Measurements from ENCODE around the gene FAM200B. TPM values are rescaled to one million over a fixed set of nuclear protein-coding genes. Genes with fewer than 3 reads are reported as not detected.

Gene FAM200B
- polyA plus RNA-seq, 2 of the 4 experiments (the other 2 are of a cell fraction): 40.8 to 41.6 TPM

DNA sequence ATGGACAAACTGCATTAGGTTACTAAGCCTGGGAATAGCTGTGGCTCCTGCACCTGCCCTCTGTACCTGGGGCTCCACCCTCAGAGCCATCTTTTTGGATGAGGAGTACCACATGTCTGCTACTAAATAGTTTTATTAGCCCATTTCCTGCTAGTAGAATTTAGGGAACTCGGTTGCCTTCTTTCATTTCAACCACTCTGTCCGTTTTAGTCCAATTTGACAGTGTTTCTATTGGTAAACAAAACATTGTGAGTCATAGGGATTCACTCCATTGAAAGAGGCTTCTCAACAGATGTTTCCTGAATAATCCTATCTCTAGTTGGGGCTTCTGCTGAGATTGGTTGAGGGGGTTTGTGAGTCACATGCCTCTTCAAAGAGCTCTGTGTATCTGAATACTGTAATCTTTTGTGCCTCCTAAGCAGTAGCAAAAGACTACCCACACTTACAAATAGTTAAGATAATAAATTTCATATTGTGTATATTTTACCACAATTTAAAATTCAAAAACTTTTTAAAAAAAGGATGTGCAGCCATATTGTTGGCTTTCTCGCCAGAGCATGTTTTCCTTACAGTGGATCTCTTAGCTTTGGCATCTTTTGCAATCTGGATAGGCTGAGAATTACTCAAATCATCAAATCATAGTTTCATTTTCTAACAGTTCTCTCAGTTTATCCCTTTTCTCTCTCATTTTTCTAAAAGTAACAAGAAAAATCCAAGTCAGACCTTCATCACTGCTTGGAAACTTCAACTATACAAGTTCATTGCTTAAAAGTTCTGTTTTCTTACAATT, 9.9 kb downstream of the FAM200B start:
- peak overlapping the region; percentile 93 to 94 for H3K27ac ChIP-seq
- TF ChIP-seq FOSL2 (IDR thresholded peaks at IDR 0.05) (0 out of 2 replicates have a peak, but pooled peaks have one; percentile 7), FOSL2 (CRISPR knock-in tag; IDR thresholded peaks at IDR 0.05) (peak; percentile 79), ZSCAN20 (CRISPR knock-in tag; IDR thresholded peaks at IDR 0.05) (no peak), CBX8 (IDR thresholded peaks at IDR 0.05) (no peak), HOXB13 (CRISPR knock-in tag; IDR thresholded peaks at IDR 0.05; ENCODE audit: low read depth) (0 out of 2 replicates have a peak, but pooled peaks have one; percentile 46), ZNF302 (CRISPR knock-in tag; IDR thresholded peaks at IDR 0.05) (peak; percentile 64; the same call in 1 of the 2 replicates), EHF (CRISPR knock-in tag; IDR thresholded peaks at IDR 0.05) (peak; percentile 76; the same call in 1 of the 2 replicates)
- TF ChIP-seq, protein P1, sequence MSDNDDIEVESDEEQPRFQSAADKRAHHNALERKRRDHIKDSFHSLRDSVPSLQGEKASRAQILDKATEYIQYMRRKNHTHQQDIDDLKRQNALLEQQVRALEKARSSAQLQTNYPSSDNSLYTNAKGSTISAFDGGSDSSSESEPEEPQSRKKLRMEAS (IDR thresholded peaks at IDR 0.05): peak; percentile 37; the same call in 1 of the 2 replicates
- TF ChIP-seq, protein P2, sequence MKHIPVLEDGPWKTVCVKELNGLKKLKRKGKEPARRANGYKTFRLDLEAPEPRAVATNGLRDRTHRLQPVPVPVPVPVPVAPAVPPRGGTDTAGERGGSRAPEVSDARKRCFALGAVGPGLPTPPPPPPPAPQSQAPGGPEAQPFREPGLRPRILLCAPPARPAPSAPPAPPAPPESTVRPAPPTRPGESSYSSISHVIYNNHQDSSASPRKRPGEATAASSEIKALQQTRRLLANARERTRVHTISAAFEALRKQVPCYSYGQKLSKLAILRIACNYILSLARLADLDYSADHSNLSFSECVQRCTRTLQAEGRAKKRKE (CRISPR knock-in tag; IDR thresholded peaks at IDR 0.05; ENCODE audit: low read depth): 0 out of 2 replicates have a peak, but pooled peaks have one; percentile 51
- H3K9me3 ChIP-seq: no peaks in the 10 kb centered on the region
- peaks cover 66% of the 10 kb centered on the region for H3K4me1 ChIP-seq
- WGBS (ENCODE audit: missing lambda C conversion rate): 32% methylated on average over 3 of the region's 3 CpGs
- no peak overlapping the region for H3K4me3 ChIP-seq
- FAIRE-seq (no peak), DNase-seq (ENCODE audit: low read depth in 1 of 2, low spot score in 1 of 2) (peak in 1 of 2 experiments; percentile 49), ATAC-seq (peak; percentile 28 to 43; a peak in 4 of 6 replicates)
- ChIA-PET CTCF (interaction anchor here (1.6 kb wide), 1 partner anchor 38 kb away, joined by 3 read pairs; no protein-coding TSS in a partner anchor), POLR2A (interaction anchor here (2.3 kb wide), 1 partner anchor 10 kb away, joined by 6 read pairs; the partner anchor contains the start of gene FAM200B)
- H3K4me2 ChIP-seq: peak overlapping the region; percentile 91

DNA sequence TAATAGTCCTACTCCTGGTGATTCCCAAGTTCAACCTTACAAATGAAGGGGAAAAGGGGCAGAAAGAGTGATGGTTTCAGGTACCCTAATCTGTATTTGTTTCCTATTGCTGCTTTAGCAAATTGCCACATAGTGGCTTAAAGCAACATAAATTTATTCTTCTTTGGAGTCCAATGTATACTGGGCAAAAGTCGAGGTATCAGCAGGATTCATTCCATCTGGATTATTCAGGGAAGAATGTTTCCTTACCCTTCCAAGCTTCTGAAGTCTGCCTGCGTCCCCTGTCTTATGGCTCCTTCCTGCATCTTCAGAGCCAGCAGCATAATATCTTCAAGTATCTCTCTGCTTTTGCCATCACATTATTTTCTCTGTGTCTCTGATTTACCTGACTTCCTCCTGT, 11.0 kb downstream of the FAM200B start:
- Histone ChIP-seq H3K4me1 (peaks cover 66% of the 10 kb centered on the region), H3K4me3 (no peak overlapping the region), H3K4me2 (no peak overlapping the region), H3K9me3 (no peaks in the 10 kb centered on the region), H3K27ac (peak overlapping the region; percentile 93 to 94; a peak in 4 of 6 replicates)
- TF ChIP-seq MYC (IDR thresholded peaks at IDR 0.05; ENCODE audit: borderline replicate concordance, low read length): no peak
- TF ChIP-seq HOXA7 (CRISPR knock-in tag; IDR thresholded peaks at IDR 0.05): no peak
- TF ChIP-seq ZSCAN20 (CRISPR knock-in tag; IDR thresholded peaks at IDR 0.05): no peak
- no peak for TF ChIP-seq SMC3 (IDR thresholded peaks at IDR 0.05)
- no peak for TF ChIP-seq HDAC2 (IDR thresholded peaks at IDR 0.05)
- TF ChIP-seq TP53 (CRISPR knock-in tag; IDR thresholded peaks at IDR 0.05): no peak
- TF ChIP-seq EP300 (IDR thresholded peaks at IDR 0.05): no peak
- no peak for TF ChIP-seq EHF (CRISPR knock-in tag; IDR thresholded peaks at IDR 0.05)
- no peak for TF ChIP-seq TFCP2L1 (CRISPR knock-in tag; IDR thresholded peaks at IDR 0.05)
- no peak for TF ChIP-seq HOXB13 (CRISPR knock-in tag; IDR thresholded peaks at IDR 0.05; ENCODE audit: low read depth)
- TF ChIP-seq MAFK (IDR thresholded peaks at IDR 0.05; ENCODE audit: partially characterized antibody): no peak
- TF ChIP-seq, protein P3, sequence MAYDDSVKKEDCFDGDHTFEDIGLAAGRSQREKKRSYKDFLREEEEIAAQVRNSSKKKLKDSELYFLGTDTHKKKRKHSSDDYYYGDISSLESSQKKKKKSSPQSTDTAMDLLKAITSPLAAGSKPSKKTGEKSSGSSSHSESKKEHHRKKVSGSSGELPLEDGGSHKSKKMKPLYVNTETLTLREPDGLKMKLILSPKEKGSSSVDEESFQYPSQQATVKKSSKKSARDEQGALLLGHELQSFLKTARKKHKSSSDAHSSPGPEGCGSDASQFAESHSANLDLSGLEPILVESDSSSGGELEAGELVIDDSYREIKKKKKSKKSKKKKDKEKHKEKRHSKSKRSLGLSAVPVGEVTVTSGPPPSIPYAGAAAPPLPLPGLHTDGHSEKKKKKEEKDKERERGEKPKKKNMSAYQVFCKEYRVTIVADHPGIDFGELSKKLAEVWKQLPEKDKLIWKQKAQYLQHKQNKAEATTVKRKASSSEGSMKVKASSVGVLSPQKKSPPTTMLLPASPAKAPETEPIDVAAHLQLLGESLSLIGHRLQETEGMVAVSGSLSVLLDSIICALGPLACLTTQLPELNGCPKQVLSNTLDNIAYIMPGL (CRISPR knock-in tag; IDR thresholded peaks at IDR 0.05; ENCODE audit: borderline replicate concordance): no peak
- no peak for TF ChIP-seq MAZ (IDR thresholded peaks at IDR 0.05; ENCODE audit: borderline replicate concordance, low read depth, low read length)
- no peak for TF ChIP-seq HOXB5 (CRISPR knock-in tag; IDR thresholded peaks at IDR 0.05)
- TF ChIP-seq, protein P4, sequence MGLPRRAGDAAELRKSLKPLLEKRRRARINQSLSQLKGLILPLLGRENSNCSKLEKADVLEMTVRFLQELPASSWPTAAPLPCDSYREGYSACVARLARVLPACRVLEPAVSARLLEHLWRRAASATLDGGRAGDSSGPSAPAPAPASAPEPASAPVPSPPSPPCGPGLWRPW (IDR thresholded peaks at IDR 0.05): no peak
- TF ChIP-seq, protein P1 (IDR thresholded peaks at IDR 0.05): no peak
- no peak for TF ChIP-seq PHF8 (IDR thresholded peaks at IDR 0.05; ENCODE audit: borderline replicate concordance, low read depth)
- CTCF ChIA-PET: interaction anchor here (1.6 kb wide), 1 partner anchor 37 kb away, joined by 3 read pairs; no protein-coding TSS in a partner anchor
- POLR2A ChIA-PET: no interaction called here
- WGBS (ENCODE audit: missing lambda C conversion rate): 69% methylated on average over 2 of the region's 2 CpGs
- ATAC-seq (no peak), FAIRE-seq (no peak), DNase-seq (ENCODE audit: low read depth in 1 of 2, low spot score in 1 of 2) (no peak)
